ENCODE data around the gene TPPP.

DNA sequence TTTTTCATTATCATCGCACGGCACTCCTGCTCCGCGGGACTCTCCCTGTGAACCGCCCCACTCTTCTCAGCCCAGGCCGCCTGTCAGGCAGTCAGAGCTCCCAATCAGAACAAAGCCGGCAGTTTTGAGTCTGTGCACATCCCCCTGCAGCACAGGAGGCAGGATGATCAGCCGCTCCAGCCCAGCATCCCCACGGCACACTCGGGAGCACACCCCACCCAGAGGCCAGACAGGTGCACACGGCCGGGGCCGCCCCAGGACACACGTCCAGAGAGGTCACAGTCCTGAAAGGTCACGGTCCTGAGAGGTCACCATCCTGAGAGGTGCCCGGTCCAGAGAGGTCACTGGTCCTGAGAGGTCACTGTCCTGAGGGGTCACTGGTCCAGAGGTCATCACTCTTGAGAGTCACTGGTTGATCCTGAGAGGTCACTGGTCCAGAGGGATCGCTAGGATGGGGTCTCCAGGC, 8.4 kb downstream of the TPPP start:
- TF ChIP-seq, protein P1, sequence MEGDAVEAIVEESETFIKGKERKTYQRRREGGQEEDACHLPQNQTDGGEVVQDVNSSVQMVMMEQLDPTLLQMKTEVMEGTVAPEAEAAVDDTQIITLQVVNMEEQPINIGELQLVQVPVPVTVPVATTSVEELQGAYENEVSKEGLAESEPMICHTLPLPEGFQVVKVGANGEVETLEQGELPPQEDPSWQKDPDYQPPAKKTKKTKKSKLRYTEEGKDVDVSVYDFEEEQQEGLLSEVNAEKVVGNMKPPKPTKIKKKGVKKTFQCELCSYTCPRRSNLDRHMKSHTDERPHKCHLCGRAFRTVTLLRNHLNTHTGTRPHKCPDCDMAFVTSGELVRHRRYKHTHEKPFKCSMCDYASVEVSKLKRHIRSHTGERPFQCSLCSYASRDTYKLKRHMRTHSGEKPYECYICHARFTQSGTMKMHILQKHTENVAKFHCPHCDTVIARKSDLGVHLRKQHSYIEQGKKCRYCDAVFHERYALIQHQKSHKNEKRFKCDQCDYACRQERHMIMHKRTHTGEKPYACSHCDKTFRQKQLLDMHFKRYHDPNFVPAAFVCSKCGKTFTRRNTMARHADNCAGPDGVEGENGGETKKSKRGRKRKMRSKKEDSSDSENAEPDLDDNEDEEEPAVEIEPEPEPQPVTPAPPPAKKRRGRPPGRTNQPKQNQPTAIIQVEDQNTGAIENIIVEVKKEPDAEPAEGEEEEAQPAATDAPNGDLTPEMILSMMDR (IDR thresholded peaks at IDR 0.05; ENCODE audit: low read depth, low read length, poor library complexity, severe bottlenecking): no peak
- no peak for TF ChIP-seq EZH2phosphoT487 (IDR thresholded peaks at IDR 0.05; ENCODE audit: borderline replicate concordance, low read length)

Data from DOHH2 (cell line).